Caco-2 (cell line): ENCODE measurements around the gene TOMM40L. TPM values are rescaled to one million over a fixed set of nuclear protein-coding genes. Genes with fewer than 3 reads are reported as not detected.

ENCODE experiments used
- BruUV-seq: library from RNA; stranded (reverse); fragments of 400-500 nt; replicated peaks from 2 replicates; lab custom pipeline; 2021; lab: Mats Ljungman, UMichigan
- CTCF ChIA-PET: fragments of 300-600 bp; sonication (Branson Sonifier 250); formaldehyde crosslinking; loops from one replicate; lab custom pipeline; 2022; ENCODE audit warnings: antibody characterized with exemption; lab: Charles Lee
- POLR2A ChIA-PET: fragments of 300-600 bp; sonication (Branson Sonifier 250); formaldehyde crosslinking; loops from one replicate; lab custom pipeline; 2022; ENCODE audit warnings: antibody characterized with exemption; lab: Charles Lee
- DNase-seq, 2 experiments: peaks; one replicate each; pipeline versions ENCODE4 v3.0.0 to v3.0.0-alpha.2; 2020 to 2022
- H3K27me3 ChIP-seq: replicated peaks from 2 replicates; pipeline ENCODE4 v1.6.0; 2011; ENCODE audit warnings: low read length; ENCODE audit not compliant: control insufficient read depth, insufficient read depth
- H3K36me3 ChIP-seq: 2 replicates; pipeline ENCODE4 v1.5.1; 2011; ENCODE audit warnings: low read length; ENCODE audit not compliant: control insufficient read depth, insufficient read depth
- H3K4me1 ChIP-seq: fragments of 250-450 bp; sonication (Bioruptor Pico); 2 replicates; pipeline ENCODE4 v1.5.1; 2020; ENCODE audit warnings: mild to moderate bottlenecking
- H3K4me3 ChIP-seq: 2 replicates; pipeline ENCODE4 v1.5.1; 2011; ENCODE audit warnings: low read depth, mild to moderate bottlenecking, control low read depth, low read length
- H3K9me3 ChIP-seq: fragments of 250-450 bp; sonication (Bioruptor Pico); 2 replicates; pipeline ENCODE4 v1.5.1; 2020; ENCODE audit warnings: mild to moderate bottlenecking, moderate library complexity
- H3K27ac Mint-ChIP-seq: one replicate; pipeline ENCODE4 v1.8.0; 2022; ENCODE audit warnings: mixed read lengths; ENCODE audit not compliant: unreplicated experiment
- H3K27me3 Mint-ChIP-seq: one replicate; pipeline ENCODE4 v1.8.0; 2022; ENCODE audit warnings: mixed read lengths; ENCODE audit not compliant: insufficient read depth, unreplicated experiment
- H3K36me3 Mint-ChIP-seq: one replicate; pipeline ENCODE4 v1.8.0; 2022; ENCODE audit warnings: mild to moderate bottlenecking, mixed read lengths; ENCODE audit not compliant: insufficient read depth, unreplicated experiment
- H3K4me1 Mint-ChIP-seq: one replicate; pipeline ENCODE4 v1.8.0; 2022; ENCODE audit warnings: low read depth, mixed read lengths; ENCODE audit not compliant: unreplicated experiment
- H3K4me3 Mint-ChIP-seq: one replicate; pipeline ENCODE4 v1.8.0; 2022; ENCODE audit warnings: mild to moderate bottlenecking, moderate library complexity, mixed read lengths; ENCODE audit not compliant: unreplicated experiment
- H3K9me3 Mint-ChIP-seq: one replicate; pipeline ENCODE4 v1.8.0; 2022; ENCODE audit warnings: mixed read lengths; ENCODE audit not compliant: unreplicated experiment
- intact Hi-C: fragments of 100-400 bp; cut with micrococcal nuclease; formaldehyde crosslinking; loops from one replicate; pipeline ENCODE4 v1.10.0; 2022; ENCODE audit not compliant: unreplicated experiment
- total RNA-seq: library from RNA; stranded (reverse); gene quantifications from 2 replicates; pipeline ENCODE4 v1.2.3, GENCODE V29; 2022
- TF ChIP-seq, protein P1 (sequence below), 2 experiments: fragments of 200-600 bp in 1 of 2; IDR thresholded peaks; 1 replicate in 1 of 2; 2 replicates in 1 of 2; pipeline versions ENCODE4 v1.5.1 to v1.8.0; 2011 to 2022; ENCODE audit warnings: antibody characterized with exemption in 1 of 2, control low read depth in 1 of 2, inconsistent platforms in 1 of 2, low read depth in 1 of 2, low read length in 1 of 2, mild to moderate bottlenecking in 1 of 2, moderate library complexity in 1 of 2; ENCODE audit not compliant: insufficient read depth in 1 of 2, severe bottlenecking in 1 of 2, unreplicated experiment in 1 of 2

TOMM40L gene
- total RNA-seq, 1 experiment from 2014 or later, result 23.1 TPM

GRCh38 chr1:161192476-161193465, 33.1 kb upstream of the TOMM40L start:
- peak; percentile 71 to 76 for DNase-seq
- no peaks in the 10 kb centered on the region for H3K36me3 Mint-ChIP-seq
- H3K4me1 Mint-ChIP-seq, result peaks cover 6% of the 10 kb centered on the region
- no TSS peak for BruUV-seq
- TF ChIP-seq, protein P1, sequence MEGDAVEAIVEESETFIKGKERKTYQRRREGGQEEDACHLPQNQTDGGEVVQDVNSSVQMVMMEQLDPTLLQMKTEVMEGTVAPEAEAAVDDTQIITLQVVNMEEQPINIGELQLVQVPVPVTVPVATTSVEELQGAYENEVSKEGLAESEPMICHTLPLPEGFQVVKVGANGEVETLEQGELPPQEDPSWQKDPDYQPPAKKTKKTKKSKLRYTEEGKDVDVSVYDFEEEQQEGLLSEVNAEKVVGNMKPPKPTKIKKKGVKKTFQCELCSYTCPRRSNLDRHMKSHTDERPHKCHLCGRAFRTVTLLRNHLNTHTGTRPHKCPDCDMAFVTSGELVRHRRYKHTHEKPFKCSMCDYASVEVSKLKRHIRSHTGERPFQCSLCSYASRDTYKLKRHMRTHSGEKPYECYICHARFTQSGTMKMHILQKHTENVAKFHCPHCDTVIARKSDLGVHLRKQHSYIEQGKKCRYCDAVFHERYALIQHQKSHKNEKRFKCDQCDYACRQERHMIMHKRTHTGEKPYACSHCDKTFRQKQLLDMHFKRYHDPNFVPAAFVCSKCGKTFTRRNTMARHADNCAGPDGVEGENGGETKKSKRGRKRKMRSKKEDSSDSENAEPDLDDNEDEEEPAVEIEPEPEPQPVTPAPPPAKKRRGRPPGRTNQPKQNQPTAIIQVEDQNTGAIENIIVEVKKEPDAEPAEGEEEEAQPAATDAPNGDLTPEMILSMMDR (IDR thresholded peaks at IDR 0.05; ENCODE audit: insufficient read depth in 1 of 2, low read depth in 1 of 2, low read length in 1 of 2, severe bottlenecking in 1 of 2, unreplicated experiment in 1 of 2), result peak; percentile 80 to 94
- H3K4me3 Mint-ChIP-seq, result no peak overlapping the region
- intact Hi-C loops, result loop anchor here (1.0 kb wide), 4 partner anchors 33 to 190 kb away; no protein-coding TSS in a partner anchor
- Histone ChIP-seq H3K36me3 (no peaks in the 10 kb centered on the region), H3K4me3 (no peak overlapping the region), H3K27me3 (no peaks in the 10 kb centered on the region), H3K4me1 (no peaks in the 10 kb centered on the region), H3K9me3 (no peaks in the 10 kb centered on the region)
- H3K27me3 Mint-ChIP-seq, result no peaks in the 10 kb centered on the region
- no peak overlapping the region for H3K27ac Mint-ChIP-seq
- POLR2A ChIA-PET, result no interaction called here
- H3K9me3 Mint-ChIP-seq, result no peaks in the 10 kb centered on the region
- CTCF ChIA-PET, result interaction anchor here (0.7 to 2.9 kb wide), 4 partner anchors 27 to 190 kb away, joined by 3 to 12 read pairs (median 4); partner anchors contain the start of genes PPOX and TOMM40L

GRCh38 chr1:161193561-161194235, 32.2 kb upstream of the TOMM40L start:
- H3K9me3 Mint-ChIP-seq, result no peaks in the 10 kb centered on the region
- POLR2A ChIA-PET, result no interaction called here

More at GRCh38 chr1:161193561-161194235, 32.2 kb upstream of the TOMM40L start:
- intact Hi-C loops, result no loop called here
- Mint-ChIP-seq H3K27ac (no peak overlapping the region), H3K4me1 (peaks cover 8% of the 10 kb centered on the region), H3K4me3 (no peak overlapping the region), H3K27me3 (no peaks in the 10 kb centered on the region), H3K36me3 (no peaks in the 10 kb centered on the region)
- Histone ChIP-seq H3K9me3 (no peaks in the 10 kb centered on the region), H3K4me1 (no peaks in the 10 kb centered on the region), H3K36me3 (no peaks in the 10 kb centered on the region), H3K4me3 (no peak overlapping the region), H3K27me3 (no peaks in the 10 kb centered on the region)
- no TSS peak for BruUV-seq
- CTCF ChIA-PET, result interaction anchor here (1.0 to 2.9 kb wide), 5 partner anchors 32 to 189 kb away, joined by 3 to 12 read pairs (median 4); partner anchors contain the start of gene TOMM40L
- no peak for DNase-seq
- TF ChIP-seq, protein P1 (IDR thresholded peaks at IDR 0.05; ENCODE audit: insufficient read depth in 1 of 2, low read depth in 1 of 2, low read length in 1 of 2, severe bottlenecking in 1 of 2, unreplicated experiment in 1 of 2), result no peak
